GM03348 (cell line): ENCODE data around the gene MATN4.
A peak's percentile ranks its signal among the peaks of the same experiment; 100 is the strongest.

Source experiments
- DNase-seq: peaks from one replicate; pipeline ENCODE4 v3.0.0; 2012; ENCODE audit warnings: low spot score

The MATN4 gene

GRCh38 chr20:45340951-45341350 is 32.9 kb upstream of the MATN4 start:
- no peak for DNase-seq

- DNase-seq = no peak
Measured at GRCh38 chr20:45340236-45340847, 32.2 kb upstream of the MATN4 start.

GRCh38 chr20:45339799-45340198 is 31.7 kb upstream of the MATN4 start:
- DNase-seq = no peak

DNA sequence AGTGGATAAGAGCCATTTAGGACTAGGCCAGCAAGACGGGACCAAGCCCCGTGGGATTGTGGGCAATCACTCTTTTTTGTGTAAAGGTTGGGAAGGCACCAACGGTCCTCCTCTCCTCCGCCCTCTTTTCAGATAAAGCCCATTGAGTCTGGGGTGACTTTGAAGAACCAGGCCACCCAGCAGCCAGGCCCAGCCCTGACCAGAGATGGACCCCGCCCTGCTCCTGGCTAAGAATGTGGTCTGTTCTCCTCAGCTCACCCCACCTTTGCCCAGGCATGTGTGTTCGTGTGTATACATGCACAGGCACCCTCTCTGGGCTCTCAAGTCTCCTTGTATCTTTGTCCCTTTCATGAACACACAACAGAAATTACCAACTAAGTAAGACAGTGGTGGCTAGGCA is 31.0 kb upstream of the MATN4 start:
- DNase-seq = no peak

GRCh38 chr20:45338121-45339030 is 30.3 kb upstream of the MATN4 start:
- DNase-seq = no peak

DNA sequence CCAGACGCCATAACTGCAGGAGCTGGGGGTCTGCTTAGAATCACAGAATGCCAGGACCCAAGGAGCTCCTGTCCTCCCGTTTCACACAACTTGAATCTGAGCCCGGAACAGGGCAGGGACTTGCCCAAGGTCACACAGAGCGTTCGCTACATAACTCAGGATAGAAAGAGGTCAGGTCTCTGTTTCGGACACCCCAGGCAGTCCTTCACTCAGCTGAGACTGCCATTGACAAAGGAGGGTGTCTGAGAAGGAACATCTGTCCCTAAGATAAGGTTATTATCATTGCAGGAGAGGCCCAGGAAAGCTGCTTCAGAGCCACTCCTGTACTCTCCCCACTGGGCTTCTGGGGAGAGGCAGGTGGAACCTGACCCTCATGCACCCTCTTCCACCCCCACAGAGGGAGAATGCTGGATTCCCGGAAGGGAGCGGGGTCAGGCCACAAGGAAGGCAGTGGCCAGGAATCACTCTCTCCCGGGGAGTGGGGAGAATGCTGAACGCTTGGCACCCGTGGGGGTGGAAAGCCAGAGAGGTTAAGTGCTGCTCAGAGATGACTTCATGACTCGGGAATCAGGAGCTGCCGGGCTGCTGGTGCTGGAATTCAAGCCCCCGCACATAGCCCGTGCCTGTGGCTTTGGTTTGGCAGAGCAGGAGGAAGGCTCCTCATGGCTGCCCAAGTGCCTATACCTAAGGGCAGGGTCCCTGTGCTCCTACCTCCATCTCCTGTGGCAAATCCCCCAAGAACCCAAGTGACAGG is 29.4 kb upstream of the MATN4 start:
- DNase-seq = peak; percentile 94

GRCh38 chr20:45336530-45337366 is 28.6 kb upstream of the MATN4 start:
- peak; percentile 85 for DNase-seq

DNA sequence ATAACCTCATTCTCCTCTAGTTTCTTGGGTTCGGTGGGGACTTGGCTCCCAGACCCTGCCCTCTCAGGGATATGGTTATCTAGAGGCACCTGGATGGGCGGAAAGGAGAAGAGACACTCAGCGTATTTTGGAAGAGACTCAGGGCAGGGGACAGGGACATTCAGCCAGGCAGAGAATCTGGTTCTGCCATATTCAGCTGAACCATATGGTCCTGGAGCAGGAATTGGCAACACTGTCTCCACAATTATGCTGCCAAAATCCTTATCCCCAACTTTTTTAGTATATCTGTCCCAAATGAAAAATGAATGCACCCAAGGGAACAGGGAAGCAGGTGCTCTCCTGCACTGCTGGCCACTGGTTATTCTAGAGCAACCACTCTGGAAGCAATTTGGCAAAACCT is 22.4 kb upstream of the MATN4 start:
- no peak for DNase-seq

GRCh38 chr20:45329497-45330319 is 21.6 kb upstream of the MATN4 start:
- DNase-seq = no peak

- no peak for DNase-seq
Measured at GRCh38 chr20:45328451-45328850, 20.4 kb upstream of the MATN4 start.

DNA sequence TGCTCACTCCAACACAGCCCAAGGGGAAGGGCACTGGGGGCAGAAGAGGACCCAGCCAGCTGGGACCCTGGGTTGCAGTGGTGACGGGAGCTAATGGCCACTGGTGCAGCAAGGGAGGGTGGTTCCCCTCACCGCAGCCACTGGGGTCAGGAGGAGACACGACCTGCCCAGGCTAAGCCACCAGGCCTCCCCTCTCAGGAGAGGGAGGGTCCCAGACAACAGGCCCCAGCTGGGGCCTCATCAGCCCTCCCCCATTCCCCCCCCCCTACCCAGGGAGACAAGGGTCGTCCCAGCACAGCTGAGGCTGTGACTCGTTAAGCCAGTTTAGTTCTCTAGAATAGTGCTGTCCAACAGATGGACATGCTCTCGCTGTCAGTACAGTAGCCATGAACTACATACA is 17.3 kb upstream of the MATN4 start:
- DNase-seq = no peak

DNA sequence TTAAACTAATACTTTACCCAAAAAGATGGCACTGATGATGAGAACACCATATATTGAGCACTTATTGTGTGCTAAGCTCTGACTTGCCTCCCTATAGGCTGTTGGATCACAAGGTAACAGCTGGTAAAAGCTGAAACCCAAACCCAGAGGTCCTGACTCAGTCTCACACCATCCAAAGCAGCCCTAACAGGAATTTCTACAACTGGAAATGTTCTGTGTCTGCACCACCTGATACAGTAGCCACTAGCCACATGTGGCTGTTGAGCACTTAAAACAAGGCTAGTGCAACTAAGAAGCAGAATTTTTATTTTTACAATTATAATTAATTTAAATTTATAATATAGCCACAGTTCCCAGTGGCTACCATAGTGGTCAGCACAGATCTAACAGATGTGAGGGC is 15.6 kb upstream of the MATN4 start:
- DNase-seq = no peak

GRCh38 chr20:45322952-45323383 is 14.9 kb upstream of the MATN4 start:
- no peak for DNase-seq

- DNase-seq = no peak
Measured at GRCh38 chr20:45320948-45321595, 13.0 kb upstream of the MATN4 start.

- no peak for DNase-seq
Measured at GRCh38 chr20:45318948-45319347, 10.8 kb upstream of the MATN4 start.

- no peak for DNase-seq
Measured at GRCh38 chr20:45318386-45318939, 10.4 kb upstream of the MATN4 start.

DNA sequence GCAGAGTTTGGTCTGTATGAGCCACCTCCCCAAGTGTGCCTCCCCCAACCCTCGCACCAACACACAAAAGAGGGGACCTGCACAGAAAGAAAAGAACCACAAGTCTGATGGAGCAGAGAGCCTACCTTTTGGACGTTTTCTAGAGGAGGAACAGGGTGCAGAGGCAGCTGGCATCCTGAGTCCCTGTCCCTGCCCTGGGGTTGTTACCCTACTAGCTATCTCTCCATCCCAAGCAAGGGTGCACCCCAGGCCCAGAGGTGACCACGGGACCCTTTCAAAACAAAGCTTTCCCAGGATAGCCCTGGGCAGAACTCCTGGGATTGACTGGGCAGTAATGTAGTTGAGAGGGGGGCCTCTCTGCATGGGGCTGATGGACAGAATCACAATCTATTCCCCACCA is 9.7 kb upstream of the MATN4 start:
- no peak for DNase-seq

GRCh38 chr20:45316150-45317080 is 8.3 kb upstream of the MATN4 start:
- no peak for DNase-seq

GRCh38 chr20:45315672-45316071 is 7.6 kb upstream of the MATN4 start:
- no peak for DNase-seq
